Heart left ventricle (tissue), 16 donors: ENCODE data around the gene CLRN3. TPM values are rescaled to one million over a fixed set of nuclear protein-coding genes. Genes with fewer than 3 reads are reported as not detected.

Source experiments
- ATAC-seq, 4 donors: fragments of 200-7000 bp; cut with Tn5 transposase; one replicate each; pipeline ENCODE4 v1.9.1; 2020 to 2022; ENCODE audit warnings: moderate library complexity in 4 of 4, mild to moderate bottlenecking in 3 of 4, moderate number of reproducible peaks in 1 of 4
- DNase-seq, 5 donors: peaks; one replicate each; pipeline ENCODE4 v3.0.0-alpha.2; 2020
- H3K27ac ChIP-seq, 12 donors: fragments of 200-600 bp; sonication (generic) in 4 of 12; one replicate each; pipeline versions ENCODE4 v1.5.0 to v1.8.0; 2016 to 2022; ENCODE audit warnings: mild to moderate bottlenecking in 2 of 12
- H3K27me3 ChIP-seq, 9 donors: fragments of 200-600 bp; sonication (generic) in 2 of 9; one replicate each; pipeline versions ENCODE4 v1.5.1 to v1.8.0; 2016 to 2022; ENCODE audit warnings: mild to moderate bottlenecking in 3 of 9
- H3K36me3 ChIP-seq, 9 donors: fragments of 200-600 bp; sonication (generic) in 2 of 9; one replicate each; pipeline versions ENCODE4 v1.5.0 to v1.8.0; 2018 to 2022; ENCODE audit warnings: mild to moderate bottlenecking in 2 of 9
- H3K4me1 ChIP-seq, 12 donors: fragments of 200-600 bp; sonication (generic) in 4 of 12; one replicate each; pipeline versions ENCODE4 v1.5.0 to v1.8.0; 2016 to 2022; ENCODE audit warnings: mild to moderate bottlenecking in 3 of 12
- H3K4me3 ChIP-seq, 12 donors: fragments of 200-600 bp; sonication (generic) in 4 of 12; one replicate each; pipeline versions ENCODE4 v1.5.0 to v1.8.0; 2017 to 2022; ENCODE audit warnings: mild to moderate bottlenecking in 9 of 12, moderate library complexity in 4 of 12
- H3K9me3 ChIP-seq, 12 donors: fragments of 200-600 bp; sonication (generic) in 4 of 12; one replicate each; pipeline versions ENCODE4 v1.5.0 to v1.8.0; 2016 to 2022; ENCODE audit warnings: mild to moderate bottlenecking in 1 of 12
- POLR2A ChIP-seq, 2 donors: fragments of 450-650 bp; IDR thresholded peaks; one replicate each; pipeline ENCODE4 v1.6.1; 2017; ENCODE audit warnings: antibody characterized with exemption in 2 of 2, mild to moderate bottlenecking in 2 of 2, moderate library complexity in 2 of 2
- WGBS, 4 donors: extraction: QIAGEN DNeasy Blood & Tissue Kit in 2 of 4; methylation state at CpG; one replicate each; pipeline versions ENCODE4 v1.1.5 to v1.1.7; 2013 to 2018; 5-methylcytosine and 5-hydroxymethylcytosine counted together
- intact Hi-C, 10 donors: fragments of 100-400 bp; cut with DNase I; formaldehyde crosslinking; loops; one replicate each; pipeline versions ENCODE4 v1.11.1 to v1.14.2; 2022
- polyA plus RNA-seq, 2 donors: library from polyadenylated mRNA; stranded (reverse); fragments of 200-250 nt; gene quantifications; one replicate each; pipeline ENCODE4 v1.2.3, GENCODE V29; 2013
- total RNA-seq, 9 donors: library from RNA; depleted of rRNA in 2 of 9; stranded (reverse); fragments of >200 nt in 2 of 9; fragmentation: NEBNext Ultra II Directional in 3 of 9; extraction: Animal tissue kit (Norgen Biotek cat#: 25700) in 3 of 9; gene quantifications; one replicate each; pipeline versions ENCODE4 v1.1.0 to v1.2.4, GENCODE V29; 2016 to 2023
- TF ChIP-seq, protein P1 (sequence below), 12 donors: fragments of 200-600 bp; sonication (generic) in 4 of 12; IDR thresholded peaks; one replicate each; pipeline versions ENCODE4 v1.5.0 to v1.8.0; 2018 to 2022; ENCODE audit warnings: antibody characterized with exemption in 12 of 12, mild to moderate bottlenecking in 5 of 12
- donor health status: ischemic (EF 13 %, LVEDD 7.1; RV severe dilation, severe dysfunction).
- donor health status: healthy with polysubstance abuse.
- donor health status: DM: no; HTN: yes; CAD: no.
- donor health status: DM: no; HTN: no; CAD: no.
- donor health status: ischemic (EF 25% LVEDD 6.9; RV normal size, moderate dysfunction).
- donor health status: ischemic (EF 25% LVEDD 5.7; RV mildly dilated, moderate dysfunction).
- donor health status: healthy.
- donor health status: DM: yes; HTN: yes; CAD: no.
- donor health status: ischemic (EF 35%, LVEDD 5.7; RV mildly dilated, moderate dysfunction).
- donor health status: nonischemic (EF 11% LVEDD 7.7; RV severe dilation, severe dysfunction).
- donor health status: DM: yes; HTN: yes; CAD: no.
- donor health status: PGD.
- donor health status: ischemic (EF 29% LVEDD 5.4; RV normal size, mild dysfunction).
- donor health status: nonischemic (EF 23%, LVEDD 6.1; RV moderate dilation, normal function).

The CLRN3 gene
- total and polyA plus RNA-seq, 11 donors, result 0.35 TPM; not detected in 10

DNA sequence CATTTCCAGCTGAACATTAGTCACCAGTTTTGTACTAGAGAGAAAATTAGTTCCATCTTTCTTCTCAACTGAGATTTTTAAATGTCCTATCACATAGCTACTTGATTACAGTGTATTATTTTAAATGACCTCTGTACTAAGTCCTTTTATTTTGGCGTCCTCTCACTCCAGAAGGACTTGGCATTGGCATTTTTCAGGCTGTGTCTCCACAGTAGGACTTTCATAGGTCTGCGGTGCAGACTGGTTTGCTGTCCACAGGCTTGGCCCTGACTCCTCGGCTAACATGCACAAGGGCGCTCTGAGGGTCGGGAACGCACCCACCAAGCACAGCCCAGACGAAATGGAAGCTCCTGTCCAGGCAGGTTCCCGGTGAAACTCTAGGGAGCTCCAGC lies 20.6 kb upstream of the CLRN3 start:
- Histone ChIP-seq H3K27ac (peak overlapping the region; percentile 66 to 92 (median 81)), H3K4me3 (no peak overlapping the region), H3K4me1 (peaks cover 0 to 68% (median 46%) of the 10 kb centered on the region in 12 donors), H3K27me3 (no peaks in the 10 kb centered on the region), H3K9me3 (no peaks in the 10 kb centered on the region), H3K36me3 (no peaks in the 10 kb centered on the region)
- 54 to 70% (median 61%) methylated on average over 8 of the region's 8 CpGs for whole genome bisulfite sequencing, 4 donors
- TF ChIP-seq POLR2A (IDR thresholded peaks at IDR 0.05), result no peak
- TF ChIP-seq, protein P1, sequence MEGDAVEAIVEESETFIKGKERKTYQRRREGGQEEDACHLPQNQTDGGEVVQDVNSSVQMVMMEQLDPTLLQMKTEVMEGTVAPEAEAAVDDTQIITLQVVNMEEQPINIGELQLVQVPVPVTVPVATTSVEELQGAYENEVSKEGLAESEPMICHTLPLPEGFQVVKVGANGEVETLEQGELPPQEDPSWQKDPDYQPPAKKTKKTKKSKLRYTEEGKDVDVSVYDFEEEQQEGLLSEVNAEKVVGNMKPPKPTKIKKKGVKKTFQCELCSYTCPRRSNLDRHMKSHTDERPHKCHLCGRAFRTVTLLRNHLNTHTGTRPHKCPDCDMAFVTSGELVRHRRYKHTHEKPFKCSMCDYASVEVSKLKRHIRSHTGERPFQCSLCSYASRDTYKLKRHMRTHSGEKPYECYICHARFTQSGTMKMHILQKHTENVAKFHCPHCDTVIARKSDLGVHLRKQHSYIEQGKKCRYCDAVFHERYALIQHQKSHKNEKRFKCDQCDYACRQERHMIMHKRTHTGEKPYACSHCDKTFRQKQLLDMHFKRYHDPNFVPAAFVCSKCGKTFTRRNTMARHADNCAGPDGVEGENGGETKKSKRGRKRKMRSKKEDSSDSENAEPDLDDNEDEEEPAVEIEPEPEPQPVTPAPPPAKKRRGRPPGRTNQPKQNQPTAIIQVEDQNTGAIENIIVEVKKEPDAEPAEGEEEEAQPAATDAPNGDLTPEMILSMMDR (IDR thresholded peaks at IDR 0.05), result no peak
- ATAC-seq (peak; percentile 15 to 54 (median 32)), DNase-seq (peak in 1 of 5 donors; percentile 31)
- intact Hi-C loops, result loop anchor here in 2 of 10 donors (5.0 kb wide), 1 partner anchor 54 kb away; no protein-coding TSS in a partner anchor

DNA sequence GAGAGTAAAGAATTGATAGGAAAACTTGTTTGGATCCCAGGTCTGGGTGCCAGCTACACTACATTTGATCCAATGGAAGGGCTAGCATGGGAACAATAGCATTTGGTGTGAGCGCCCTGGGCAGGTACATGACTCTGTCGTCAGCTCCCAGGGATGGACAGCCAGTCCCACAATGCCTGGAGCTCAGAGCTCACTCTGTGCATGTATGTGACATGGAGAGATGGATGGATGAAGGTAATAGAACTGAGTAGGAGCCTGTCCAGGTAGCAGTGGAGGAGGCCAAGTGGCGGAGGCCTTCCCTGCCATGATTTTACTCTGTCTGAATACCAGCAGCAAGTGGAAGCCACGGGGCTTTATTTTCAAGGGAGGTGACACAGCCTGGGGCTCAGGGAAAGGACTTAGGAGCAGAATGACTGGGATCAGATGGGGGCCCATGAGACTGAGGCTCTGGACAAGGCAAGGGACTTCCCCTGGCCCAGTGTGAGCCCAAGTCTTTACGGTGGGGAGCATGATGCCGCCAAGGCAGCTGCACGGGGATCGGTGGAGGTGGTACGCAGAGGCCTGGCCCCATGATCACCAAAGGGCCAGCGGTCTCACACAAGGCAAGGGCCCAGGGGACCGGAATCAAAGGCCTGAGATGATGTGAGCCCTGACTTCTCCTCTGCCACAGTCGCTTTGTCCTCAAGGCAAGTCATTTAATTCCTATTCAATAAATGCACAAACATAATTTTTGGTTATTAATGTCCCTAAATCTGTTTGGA lies 20.0 kb upstream of the CLRN3 start:
- Histone ChIP-seq H3K4me1 (peaks cover 0 to 72% (median 51%) of the 10 kb centered on the region in 12 donors), H3K36me3 (no peaks in the 10 kb centered on the region), H3K4me3 (no peak overlapping the region), H3K27ac (peak overlapping the region; percentile 66 to 92 (median 81)), H3K27me3 (no peaks in the 10 kb centered on the region), H3K9me3 (no peaks in the 10 kb centered on the region)
- ATAC-seq (no peak), DNase-seq (no peak)
- 89 to 97% (median 95%) methylated on average over 12 of the region's 12 CpGs for whole genome bisulfite sequencing, 4 donors
- intact Hi-C loops, result loop anchor here in 2 of 10 donors (5.0 kb wide), 1 partner anchor 55 kb away; no protein-coding TSS in a partner anchor
- TF ChIP-seq, protein P1 (IDR thresholded peaks at IDR 0.05), result no peak
- TF ChIP-seq POLR2A (IDR thresholded peaks at IDR 0.05), result no peak

DNA sequence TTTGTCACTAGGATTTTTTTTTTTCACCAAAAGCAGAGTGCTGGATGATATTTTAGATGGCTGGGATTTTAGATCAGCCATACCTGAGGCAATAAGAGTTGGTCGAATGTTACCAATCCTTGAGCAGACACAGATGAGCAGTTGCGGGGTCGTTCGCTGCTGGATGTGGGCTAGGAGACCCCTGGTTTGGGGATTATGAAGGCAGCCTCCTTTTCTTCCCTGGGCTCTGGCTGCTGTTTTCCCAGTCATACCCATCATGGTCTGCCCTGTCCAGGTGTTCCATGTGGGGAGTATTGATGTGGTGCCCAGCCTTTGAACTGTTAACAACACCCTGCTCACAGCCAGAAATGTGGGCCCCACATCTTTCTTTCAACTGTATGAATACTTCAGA lies 19.1 kb upstream of the CLRN3 start:
- Histone ChIP-seq H3K36me3 (no peaks in the 10 kb centered on the region), H3K27me3 (no peaks in the 10 kb centered on the region), H3K27ac (peak overlapping the region; percentile 33 to 92 (median 81)), H3K4me1 (peaks cover 0 to 74% (median 54%) of the 10 kb centered on the region in 12 donors), H3K4me3 (no peak overlapping the region), H3K9me3 (no peaks in the 10 kb centered on the region)
- ATAC-seq, result no peak
- TF ChIP-seq, protein P1 (IDR thresholded peaks at IDR 0.05), result no peak
- no peak for TF ChIP-seq POLR2A (IDR thresholded peaks at IDR 0.05)
- intact Hi-C loops, result loop anchor here in 3 of 10 donors (2.0 to 5.0 kb wide), 2 partner anchors 55 to 91 kb away; no protein-coding TSS in a partner anchor
- 87 to 90% (median 88%) methylated on average over 4 of the region's 4 CpGs for WGBS, 4 donors
- DNase-seq, result peak in 1 of 5 donors; percentile 18

DNA sequence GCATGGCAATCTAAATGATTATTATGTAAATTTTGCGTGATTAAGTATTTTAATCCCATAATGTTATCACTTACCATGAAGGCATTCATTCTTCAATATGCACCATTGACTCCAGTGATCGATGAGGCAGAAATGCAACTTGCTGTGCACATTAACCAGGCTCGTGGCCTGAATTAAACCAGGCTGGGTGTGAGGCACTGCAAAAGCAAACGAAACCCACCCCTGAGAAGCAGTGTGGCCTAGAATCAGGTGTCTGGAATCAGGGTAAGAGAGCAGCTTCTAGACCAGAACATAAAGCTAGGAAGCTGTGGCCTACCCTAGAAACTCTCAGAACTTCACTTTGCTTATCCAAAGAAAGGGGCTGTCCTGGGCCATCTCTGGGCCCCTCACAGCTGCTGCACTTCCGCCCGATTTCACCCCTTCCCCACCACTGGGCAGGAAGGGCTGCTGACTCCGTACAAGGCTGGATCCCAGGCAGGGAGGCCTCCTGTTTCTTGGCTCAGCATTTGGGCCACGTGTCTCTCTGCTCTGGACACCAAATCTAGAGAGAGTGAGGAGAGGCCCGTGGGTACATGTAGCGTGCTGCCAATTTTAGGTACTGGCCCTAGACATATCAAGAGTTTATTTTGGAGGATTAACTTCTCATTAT lies 18.6 kb upstream of the CLRN3 start:
- no peaks in the 10 kb centered on the region for H3K27me3 ChIP-seq
- no peaks in the 10 kb centered on the region for H3K9me3 ChIP-seq
- no peaks in the 10 kb centered on the region for H3K36me3 ChIP-seq
- peaks cover 0 to 78% (median 54%) of the 10 kb centered on the region in 12 donors for H3K4me1 ChIP-seq
- peak overlapping the region; percentile 51 to 92 (median 81) for H3K27ac ChIP-seq
- TF ChIP-seq, protein P1 (IDR thresholded peaks at IDR 0.05), result no peak
- no peak for TF ChIP-seq POLR2A (IDR thresholded peaks at IDR 0.05)
- no peak overlapping the region for H3K4me3 ChIP-seq
- ATAC-seq (peak; percentile 56 to 85 (median 76)), DNase-seq (peak; percentile 44 to 84 (median 76))
- intact Hi-C loops, result loop anchor here in 3 of 10 donors (2.0 to 5.0 kb wide), 2 partner anchors 56 to 91 kb away; no protein-coding TSS in a partner anchor
- WGBS, 4 donors, result 51 to 57% (median 52%) methylated on average over 10 of the region's 10 CpGs
